ENCODE results near the gene SELENOI.
"Not testable (repeated sequence)": the region's sequence is repeated elsewhere in the genome, so short reads cannot be mapped to it uniquely, and the experiment has no call there.

Gene SELENOI

GRCh38 chr2:26327291-26328272 is 18.4 kb upstream of the SELENOI start:
- no peak for DNase-seq

DNA sequence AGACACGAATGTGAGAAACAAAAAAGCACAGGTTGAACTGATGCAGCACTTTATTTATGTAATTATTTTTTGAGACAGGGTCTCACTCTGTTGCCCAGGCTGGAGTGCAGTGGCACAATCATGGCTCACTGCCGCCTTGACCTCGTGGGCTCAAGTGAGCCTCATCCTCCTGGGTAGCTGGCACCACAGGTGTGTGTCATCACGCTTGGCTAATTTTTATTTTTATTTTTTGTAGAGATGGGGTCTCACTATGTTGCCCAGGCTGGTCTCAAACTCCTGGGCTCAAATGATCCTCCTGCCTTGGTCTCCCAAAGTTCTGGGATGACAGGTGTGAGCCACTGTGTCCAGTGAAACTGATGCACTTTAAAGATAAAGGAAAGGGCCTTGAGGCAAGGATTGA is 16.9 kb upstream of the SELENOI start:
- DNase-seq, result not testable (repeated sequence)

- peak; percentile 76 for DNase-seq
Observed at GRCh38 chr2:26330114-26330549, 15.8 kb upstream of the SELENOI start.

DNA sequence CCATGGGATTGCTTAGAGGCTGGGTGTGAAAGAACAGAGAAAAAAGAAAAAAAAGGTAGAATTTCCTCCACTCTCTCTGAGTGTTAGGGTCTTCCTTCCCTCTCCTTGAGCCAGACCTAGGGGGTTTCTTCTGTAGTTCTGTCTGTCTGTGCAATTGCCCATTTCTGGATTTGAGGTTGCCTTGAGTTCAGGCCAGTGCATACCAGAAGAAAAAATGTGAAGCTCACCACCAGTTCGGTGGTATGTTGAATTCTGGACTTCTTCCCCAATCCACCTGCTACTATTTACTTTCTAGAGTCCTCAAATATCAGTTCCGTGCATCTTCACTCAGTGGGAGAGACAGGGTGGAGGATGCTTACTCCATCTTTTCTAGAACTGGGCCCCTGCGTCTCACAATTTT is 15.3 kb upstream of the SELENOI start:
- DNase-seq, result no peak

DNA sequence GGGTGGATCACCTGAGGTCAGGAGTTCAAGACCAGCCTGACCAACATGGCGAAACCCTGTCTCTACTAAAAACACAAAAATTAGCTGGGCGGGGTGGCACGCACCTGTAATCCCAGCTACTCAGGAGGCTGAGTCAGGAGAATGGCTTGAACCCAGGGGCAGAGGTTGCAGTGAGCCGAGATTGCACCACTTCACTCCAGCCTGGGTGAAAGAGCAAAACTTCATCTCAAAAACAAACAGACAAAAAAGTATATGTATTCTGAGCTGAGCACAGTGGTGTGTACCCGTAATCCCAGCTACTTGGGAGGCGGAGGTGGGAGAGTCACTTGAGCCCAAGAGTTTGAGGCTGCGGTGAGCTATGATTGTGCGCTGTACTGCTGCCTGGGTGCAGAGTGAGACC is 14.6 kb upstream of the SELENOI start:
- not testable (repeated sequence) for DNase-seq

- no peak for DNase-seq
Observed at GRCh38 chr2:26333293-26333692, 12.7 kb upstream of the SELENOI start.

GRCh38 chr2:26335231-26335630 is 10.7 kb upstream of the SELENOI start:
- DNase-seq, result no peak

DNA sequence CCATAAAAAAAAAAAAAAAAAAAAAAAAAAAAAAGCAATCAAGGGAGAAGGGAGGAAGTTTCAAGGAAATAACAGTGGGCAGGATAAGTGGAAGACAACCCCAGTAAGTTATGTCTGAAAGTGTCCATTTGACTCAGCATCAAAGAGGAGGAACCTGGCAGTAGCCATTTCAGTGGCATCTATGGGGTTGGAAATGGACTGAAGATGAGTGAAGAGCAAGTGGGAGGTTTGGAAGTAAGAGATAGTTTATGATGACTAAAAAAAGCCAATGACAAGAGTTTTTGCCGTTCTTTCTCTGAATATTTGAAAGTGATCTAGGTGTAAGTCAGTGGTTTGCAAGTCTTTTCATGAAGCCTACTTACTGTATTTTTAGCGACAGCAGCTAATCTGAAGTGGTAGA is 9.2 kb upstream of the SELENOI start:
- no peak for DNase-seq

- no peak for DNase-seq
Observed at GRCh38 chr2:26337298-26337697, 8.6 kb upstream of the SELENOI start.

DNA sequence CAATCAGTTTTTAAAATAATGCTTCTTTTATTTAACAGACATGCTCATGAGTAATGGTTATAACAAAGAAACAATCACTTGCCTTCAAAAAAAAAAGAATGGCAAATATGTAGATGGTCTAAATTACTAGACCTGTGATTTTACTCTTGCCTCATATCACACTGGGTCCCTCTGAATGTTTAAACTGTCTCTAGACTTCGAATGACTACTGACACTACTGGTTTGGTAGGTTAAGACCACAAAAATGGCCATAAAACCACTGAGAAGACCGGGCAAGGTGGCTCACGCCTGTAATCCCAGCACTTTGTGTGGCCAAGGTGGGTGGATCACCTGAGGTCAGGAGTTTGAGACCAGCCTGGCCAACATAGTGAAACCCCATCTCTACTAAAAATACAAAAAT is 5.1 kb upstream of the SELENOI start:
- DNase-seq, result no peak

DNA sequence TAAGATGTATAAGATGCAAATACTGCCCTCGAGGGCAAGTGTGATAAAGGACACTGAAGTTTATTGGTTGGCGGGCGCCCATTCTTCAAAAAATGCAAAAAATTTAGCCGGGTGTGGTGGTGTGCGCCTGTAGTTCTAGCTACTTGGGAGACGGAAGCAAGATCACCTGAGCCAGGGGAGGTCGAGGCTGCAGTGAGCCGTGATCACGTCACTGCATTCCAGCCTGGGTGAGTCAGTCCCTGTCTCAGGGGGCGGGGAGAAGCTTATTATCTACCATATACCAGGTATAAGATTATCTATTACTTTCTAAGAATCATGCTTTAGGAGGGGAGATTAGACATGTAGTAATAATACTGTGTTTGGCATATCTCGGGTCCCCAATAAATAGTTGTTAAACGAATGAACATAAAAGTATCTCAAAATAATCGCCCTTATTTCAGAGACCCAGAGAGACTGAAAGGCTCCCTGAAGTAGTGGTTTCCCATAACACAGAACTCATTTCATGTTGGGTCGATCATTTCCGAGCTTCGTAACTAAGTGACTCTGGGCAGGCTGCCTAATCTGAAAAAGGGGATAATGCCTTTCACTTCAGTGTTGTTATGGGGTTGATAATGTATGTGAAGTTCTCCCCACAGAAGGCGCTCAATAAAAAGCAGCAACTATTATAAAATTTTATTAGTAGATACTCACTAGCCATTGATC is 1.2 kb upstream of the SELENOI start:
- no peak for DNase-seq

GRCh38 chr2:26345283-26345544 is 729 bp upstream of the SELENOI start:
- no peak for DNase-seq

DNA sequence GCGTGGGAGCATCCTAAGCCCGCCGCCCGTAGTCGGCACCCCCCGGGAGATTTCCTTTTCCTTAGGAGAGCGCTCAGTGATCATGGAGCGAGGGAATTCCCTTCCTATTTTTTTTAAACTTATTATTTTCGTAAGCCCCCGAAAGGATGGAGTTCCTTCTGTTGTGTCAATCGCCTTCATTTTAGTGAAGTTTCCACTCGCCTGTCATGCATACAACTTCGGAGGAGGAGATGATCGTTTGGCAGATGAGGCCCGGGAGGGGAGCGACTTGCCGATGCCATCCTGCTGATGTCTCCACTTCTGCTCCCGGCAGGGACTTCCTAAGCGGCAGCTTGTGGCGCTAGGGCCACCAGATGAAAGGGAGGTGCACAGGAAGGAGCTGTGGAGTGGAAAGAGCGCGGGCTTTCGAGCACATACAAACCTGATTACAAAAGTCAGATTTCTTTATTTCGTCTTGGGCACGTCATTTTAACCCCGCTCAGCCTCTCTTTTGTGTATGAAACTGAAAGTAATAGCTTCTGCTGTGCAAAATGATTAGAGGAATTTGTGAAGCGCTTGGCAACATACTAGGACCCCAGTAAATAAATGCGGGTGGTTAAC is 611 bp downstream of the SELENOI start, which contains the start of gene ADGRF3:
ADGRF3 (minus strand) TSS at position 336 of the 600 bp plus-strand sequence. CDS start 555 bp downstream, outside the sequence.
- peak; percentile 80 for DNase-seq

DNA sequence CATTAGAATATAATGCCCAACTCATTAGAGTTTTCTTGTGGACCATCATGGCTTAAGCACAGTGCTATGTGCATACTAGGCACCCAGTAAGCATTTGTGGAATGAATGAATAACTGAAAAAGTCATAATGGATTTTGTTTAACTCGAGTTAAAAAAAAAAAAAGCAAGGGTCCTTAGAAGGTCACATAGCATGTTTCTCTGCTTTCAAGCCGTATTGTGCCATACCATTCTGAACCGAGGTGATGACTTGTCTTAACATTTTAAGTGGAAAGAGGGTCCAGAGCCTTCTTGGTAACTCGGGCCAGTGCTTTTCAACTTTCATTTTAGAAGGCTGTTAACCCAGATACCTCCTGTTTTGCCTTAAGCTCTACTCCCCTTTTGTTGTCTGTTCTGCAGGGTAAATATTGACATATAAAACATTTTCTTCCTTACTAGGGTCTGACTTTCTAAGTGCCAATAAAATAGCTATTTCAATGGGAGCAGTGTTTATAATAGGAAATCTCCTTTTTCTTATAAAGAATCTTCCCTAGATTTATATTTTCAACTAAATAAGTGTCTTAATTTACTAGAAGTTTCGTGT is 1.4 kb downstream of the SELENOI start:
- DNase-seq, result no peak

- no peak for DNase-seq
Observed at GRCh38 chr2:26349690-26350089, 3.7 kb downstream of the SELENOI start.

- no peak for DNase-seq
Observed at GRCh38 chr2:26351375-26352090, 5.6 kb downstream of the SELENOI start.

DNA sequence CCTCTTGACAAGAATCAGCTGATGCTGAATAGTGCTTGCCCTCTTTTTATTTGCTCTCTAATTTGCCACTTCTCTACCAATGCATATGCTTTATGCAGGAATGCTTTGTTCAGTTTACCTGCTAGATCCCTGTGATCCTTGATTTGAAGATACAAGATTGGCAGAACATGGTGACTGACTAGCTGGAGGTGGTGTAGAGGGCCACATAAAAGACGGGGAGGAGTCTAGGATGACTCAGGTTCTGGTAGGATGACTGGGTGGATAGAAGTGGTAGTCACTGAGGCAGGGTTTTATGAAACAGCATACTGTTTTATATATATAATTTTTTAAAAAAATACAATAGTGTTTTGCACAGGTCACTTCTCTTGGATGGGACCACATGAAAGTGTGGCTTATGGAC is 6.9 kb downstream of the SELENOI start:
- no peak for DNase-seq

DNA sequence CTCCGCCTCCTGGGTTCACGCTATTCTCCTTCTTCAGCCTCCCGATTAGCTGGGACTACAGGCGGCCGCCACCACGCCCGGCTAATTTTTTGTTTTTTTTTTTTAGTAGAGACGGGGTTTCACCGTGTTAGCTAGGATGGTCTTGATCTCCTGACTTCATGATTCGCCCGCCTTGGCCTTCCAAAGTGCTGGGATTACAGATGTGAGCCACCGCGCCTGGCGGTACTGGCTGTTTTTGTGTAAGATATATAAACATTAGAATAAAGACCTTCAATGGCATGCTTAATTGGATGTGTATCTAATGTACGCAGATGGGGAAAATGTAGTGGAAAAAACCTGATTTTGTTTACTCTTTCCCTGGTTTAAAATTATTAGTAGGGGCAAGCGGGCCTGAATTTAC is 8.5 kb downstream of the SELENOI start:
- DNase-seq, result not testable (repeated sequence)

DNA sequence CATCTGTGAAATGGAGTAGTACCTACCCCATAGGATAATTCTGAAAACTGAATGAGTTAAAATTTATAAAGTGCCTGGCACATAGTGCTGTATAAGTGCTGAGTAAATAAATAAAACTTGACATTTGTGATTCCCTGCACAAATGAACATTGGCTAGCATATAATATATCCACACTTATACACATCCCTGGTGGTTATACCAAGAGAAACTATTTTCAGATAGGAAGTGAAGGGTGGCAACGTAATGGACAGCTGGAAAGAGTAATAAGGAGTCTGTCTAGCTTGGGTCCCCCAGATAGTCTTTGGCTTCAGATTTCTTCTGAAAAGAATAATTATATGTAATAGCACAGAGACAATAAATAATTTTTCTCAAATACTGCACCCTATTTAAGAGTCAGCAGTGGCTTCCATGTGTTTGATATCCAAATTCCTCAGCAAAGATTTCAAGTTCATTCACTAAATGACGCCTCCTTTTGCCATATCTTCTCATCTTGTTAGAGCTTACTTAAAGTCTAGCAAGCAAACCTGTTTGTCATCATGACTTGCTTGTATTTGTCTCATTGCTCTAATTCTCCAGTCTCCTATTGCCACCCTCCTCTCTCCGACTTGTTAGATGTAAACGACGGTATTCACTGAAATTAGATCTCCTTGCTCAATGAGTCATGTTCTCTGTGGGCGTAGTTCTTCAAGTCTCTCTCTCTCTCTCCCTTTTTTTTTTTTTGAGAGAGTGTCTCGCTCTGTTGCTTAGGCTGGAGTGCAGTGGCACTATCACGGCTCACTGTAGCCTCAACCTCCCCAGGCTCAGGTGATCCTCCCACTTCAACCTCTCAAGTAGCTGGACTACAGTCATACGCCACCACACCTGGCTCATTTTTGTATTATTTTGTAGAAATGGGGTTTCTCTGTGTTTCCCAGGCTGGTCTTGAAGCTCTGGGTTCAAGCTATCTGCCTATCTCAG is 9.4 kb downstream of the SELENOI start:
- peak; percentile 64 for DNase-seq

- no peak for DNase-seq
Observed at GRCh38 chr2:26356111-26356510, 10.2 kb downstream of the SELENOI start.

GRCh38 chr2:26356771-26357170 is 10.8 kb downstream of the SELENOI start:
- DNase-seq, result no peak
